GM21381 (cell line): ENCODE results near the gene RFTN1.

Experiments used
- ATAC-seq: cut with Tn5 transposase; IDR thresholded peaks from one replicate; pipeline ENCODE4 v1.9.1; 2021; ENCODE audit warnings: mild to moderate bottlenecking, moderate library complexity; ENCODE audit not compliant: unreplicated experiment

RFTN1 gene

GRCh38 chr3:16415911-16416476 is 97.5 kb downstream of the RFTN1 start:
- no peak for ATAC-seq

- no peak for ATAC-seq
These were observed 100.2 kb downstream of the RFTN1 start for GRCh38 chr3:16413321-16413720.

GRCh38 chr3:16412192-16412800 is 101.2 kb downstream of the RFTN1 start:
- ATAC-seq, result no peak

- no peak for ATAC-seq
These were observed 102.1 kb downstream of the RFTN1 start for GRCh38 chr3:16411441-16411840.

GRCh38 chr3:16410659-16411058 is 102.8 kb downstream of the RFTN1 start:
- no peak for ATAC-seq

- ATAC-seq, result no peak
These were observed 104.5 kb downstream of the RFTN1 start for GRCh38 chr3:16409032-16409431.

- no peak for ATAC-seq
These were observed 106.1 kb downstream of the RFTN1 start for GRCh38 chr3:16407366-16407765.

GRCh38 chr3:16406579-16406978 is 106.9 kb downstream of the RFTN1 start:
- no peak for ATAC-seq

- ATAC-seq, result no peak
These were observed 107.3 kb downstream of the RFTN1 start for GRCh38 chr3:16406166-16406565.

- ATAC-seq, result no peak
These were observed 109.1 kb downstream of the RFTN1 start for GRCh38 chr3:16404349-16404895.

GRCh38 chr3:16402451-16402850 is 111.0 kb downstream of the RFTN1 start:
- ATAC-seq, result no peak

- no peak for ATAC-seq
These were observed 112.2 kb downstream of the RFTN1 start for GRCh38 chr3:16401273-16401672.

- peak; percentile 18 for ATAC-seq
These were observed 113.2 kb downstream of the RFTN1 start for GRCh38 chr3:16400106-16400931.

GRCh38 chr3:16399473-16399872 is 114.0 kb downstream of the RFTN1 start:
- ATAC-seq, result peak; percentile 54

GRCh38 chr3:16398648-16399047 is 114.9 kb downstream of the RFTN1 start:
- no peak for ATAC-seq

GRCh38 chr3:16396202-16396601 is 117.3 kb downstream of the RFTN1 start:
- ATAC-seq, result no peak

GRCh38 chr3:16395212-16395611 is 118.3 kb downstream of the RFTN1 start:
- no peak for ATAC-seq

GRCh38 chr3:16394639-16395038 is 118.9 kb downstream of the RFTN1 start:
- no peak for ATAC-seq

GRCh38 chr3:16392717-16393116 is 120.8 kb downstream of the RFTN1 start:
- no peak for ATAC-seq

- ATAC-seq, result no peak
These were observed 121.4 kb downstream of the RFTN1 start for GRCh38 chr3:16392065-16392464.

GRCh38 chr3:16390581-16390980 is 122.9 kb downstream of the RFTN1 start:
- ATAC-seq, result no peak
